ENCODE data around the gene FBXO36. TPM values are rescaled to one million over a fixed set of nuclear protein-coding genes. Genes with fewer than 3 reads are reported as not detected.

The FBXO36 gene
- total and polyA plus RNA-seq, 2 of the 13 experiments (the other 11 are each of a cell fraction or from before 2014, with no cell fraction given): 2.8 TPM

GRCh38 chr2:229921101-229921891 is 1.0 kb upstream of the FBXO36 start (continued):
- TF ChIP-seq ATM (IDR thresholded peaks at IDR 0.05; ENCODE audit: borderline replicate concordance) (no peak), TARDBP (CRISPR knock-in tag; IDR thresholded peaks at IDR 0.05) (peak; percentile 74; the same call in 1 of the 2 replicates), SKIL (CRISPR knock-in tag; IDR thresholded peaks at IDR 0.05; ENCODE audit: borderline replicate concordance) (no peak), PAX8 (CRISPR knock-in tag; IDR thresholded peaks at IDR 0.05; ENCODE audit: borderline replicate concordance) (0 out of 2 replicates have a peak, but pooled peaks have one; percentile 43), U2AF2 (IDR thresholded peaks at IDR 0.05; ENCODE audit: low read depth, low read length) (no peak), ZBTB3 (CRISPR knock-in tag; IDR thresholded peaks at IDR 0.05; ENCODE audit: borderline replicate concordance, low read depth) (peak; percentile 86; the same call in 1 of the 2 replicates), CENPBD1 (CRISPR knock-in tag; IDR thresholded peaks at IDR 0.05; ENCODE audit: borderline replicate concordance, low read depth) (no peak), ZNF761 (CRISPR knock-in tag; conservative IDR thresholded peaks at IDR 0.05) (0 out of 2 replicates have a peak, but pooled peaks have one; percentile 59), TCF7 (IDR thresholded peaks at IDR 0.05; ENCODE audit: low read depth) (no peak), POLR2AphosphoS5 (IDR thresholded peaks at IDR 0.05; ENCODE audit: low read depth, low read length) (peak; percentile 75), ATF5 (CRISPR knock-in tag; IDR thresholded peaks at IDR 0.05; ENCODE audit: low read depth) (no peak), HDAC2 (CRISPR knock-in tag; IDR thresholded peaks at IDR 0.05) (peak; percentile 24; the same call in 1 of the 2 replicates), HBP1 (CRISPR knock-in tag; IDR thresholded peaks at IDR 0.05; ENCODE audit: low read depth) (peak; percentile 80; the same call in 1 of the 2 replicates), ZNF335 (CRISPR knock-in tag; IDR thresholded peaks at IDR 0.05) (no peak)
- TF ChIP-seq, protein P1, sequence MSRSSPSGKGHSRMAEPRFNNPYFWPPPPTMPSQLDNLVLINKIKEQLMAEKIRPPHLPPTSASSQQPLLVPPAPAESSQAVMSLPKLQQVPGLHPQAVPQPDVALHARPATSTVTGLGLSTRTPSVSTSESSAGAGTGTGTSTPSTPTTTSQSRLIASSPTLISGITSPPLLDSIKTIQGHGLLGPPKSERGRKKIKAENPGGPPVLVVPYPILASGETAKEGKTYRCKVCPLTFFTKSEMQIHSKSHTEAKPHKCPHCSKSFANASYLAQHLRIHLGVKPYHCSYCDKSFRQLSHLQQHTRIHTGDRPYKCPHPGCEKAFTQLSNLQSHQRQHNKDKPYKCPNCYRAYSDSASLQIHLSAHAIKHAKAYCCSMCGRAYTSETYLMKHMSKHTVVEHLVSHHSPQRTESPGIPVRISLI (CRISPR knock-in tag; IDR thresholded peaks at IDR 0.05; ENCODE audit: borderline replicate concordance): peak; percentile 42; the same call in 1 of the 2 replicates
- TF ChIP-seq, protein P2, sequence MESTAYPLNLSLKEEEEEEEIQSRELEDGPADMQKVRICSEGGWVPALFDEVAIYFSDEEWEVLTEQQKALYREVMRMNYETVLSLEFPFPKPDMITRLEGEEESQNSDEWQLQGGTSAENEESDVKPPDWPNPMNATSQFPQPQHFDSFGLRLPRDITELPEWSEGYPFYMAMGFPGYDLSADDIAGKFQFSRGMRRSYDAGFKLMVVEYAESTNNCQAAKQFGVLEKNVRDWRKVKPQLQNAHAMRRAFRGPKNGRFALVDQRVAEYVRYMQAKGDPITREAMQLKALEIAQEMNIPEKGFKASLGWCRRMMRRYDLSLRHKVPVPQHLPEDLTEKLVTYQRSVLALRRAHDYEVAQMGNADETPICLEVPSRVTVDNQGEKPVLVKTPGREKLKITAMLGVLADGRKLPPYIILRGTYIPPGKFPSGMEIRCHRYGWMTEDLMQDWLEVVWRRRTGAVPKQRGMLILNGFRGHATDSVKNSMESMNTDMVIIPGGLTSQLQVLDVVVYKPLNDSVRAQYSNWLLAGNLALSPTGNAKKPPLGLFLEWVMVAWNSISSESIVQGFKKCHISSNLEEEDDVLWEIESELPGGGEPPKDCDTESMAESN (CRISPR knock-in tag; conservative IDR thresholded peaks at IDR 0.05): no peak

Data from HepG2 (cell line).